ENCODE measurements around the gene KIRREL1.

The KIRREL1 gene

GRCh38 chr1:158145173-158145719 lies 151.8 kb downstream of the KIRREL1 start:
- H3K27ac ChIP-seq = peak overlapping the region; percentile 50 to 80
- H3K4me3 ChIP-seq = no peak overlapping the region
- no peak for DNase-seq (ENCODE audit: low spot score)
- no peak for TF ChIP-seq CTCF (IDR thresholded peaks at IDR 0.05)

GRCh38 chr1:158146165-158146564 lies 152.7 kb downstream of the KIRREL1 start:
- DNase-seq (ENCODE audit: low spot score) = no peak
- peak overlapping the region; percentile 50 to 80 for H3K27ac ChIP-seq

GRCh38 chr1:158146739-158147138 lies 153.3 kb downstream of the KIRREL1 start:
- H3K4me3 ChIP-seq = no peak overlapping the region
- TF ChIP-seq CTCF (IDR thresholded peaks at IDR 0.05) = no peak
- peak overlapping the region in 1 of 2 donors; percentile 80 for H3K27ac ChIP-seq
- no peak for DNase-seq (ENCODE audit: low spot score)

More at GRCh38 chr1:158146165-158146564, 152.7 kb downstream of the KIRREL1 start:
- no peak overlapping the region for H3K4me3 ChIP-seq
- no peak for TF ChIP-seq CTCF (IDR thresholded peaks at IDR 0.05)

GRCh38 chr1:158147401-158147800 lies 154.0 kb downstream of the KIRREL1 start:
- TF ChIP-seq CTCF (IDR thresholded peaks at IDR 0.05) = no peak
- DNase-seq (ENCODE audit: low spot score) = no peak
- Histone ChIP-seq H3K27ac (peak overlapping the region in 1 of 2 donors; percentile 80), H3K4me3 (peak overlapping the region; percentile 23)

- Histone ChIP-seq H3K4me3 (no peak overlapping the region), H3K27ac (peak overlapping the region in 1 of 2 donors; percentile 80)
- TF ChIP-seq CTCF (IDR thresholded peaks at IDR 0.05) = no peak
- DNase-seq (ENCODE audit: low spot score) = no peak
Measured at GRCh38 chr1:158147869-158148268, 154.4 kb downstream of the KIRREL1 start.

- no peak for TF ChIP-seq CTCF (IDR thresholded peaks at IDR 0.05)
- no peak for DNase-seq (ENCODE audit: low spot score)
- Histone ChIP-seq H3K27ac (peak overlapping the region; percentile 68 to 86), H3K4me3 (peak overlapping the region; percentile 67)
Measured at GRCh38 chr1:158148468-158148867, 155.0 kb downstream of the KIRREL1 start.

- Histone ChIP-seq H3K27ac (peak overlapping the region; percentile 68 to 86), H3K4me3 (peak overlapping the region; percentile 67)
- TF ChIP-seq CTCF (IDR thresholded peaks at IDR 0.05) = no peak
- DNase-seq (ENCODE audit: low spot score) = no peak
Measured at GRCh38 chr1:158149175-158149574, 155.7 kb downstream of the KIRREL1 start.
